Epithelial cell of proximal tubule (primary cell): ENCODE data around the gene XDH. TPM values are rescaled to one million over a fixed set of nuclear protein-coding genes. Genes with fewer than 3 reads are reported as not detected.
A peak's percentile ranks its signal among the peaks of the same experiment; 100 is the strongest.

ENCODE experiments used
- DNase-seq: peaks from one replicate; pipeline ENCODE4 v3.0.0-alpha.2; 2011; ENCODE audit warnings: low read depth
- H3K4me3 ChIP-seq: 2 replicates; pipeline ENCODE4 v1.5.1; 2011; ENCODE audit warnings: low read depth, mild to moderate bottlenecking, low read length
- CTCF ChIP-seq: conservative IDR thresholded peaks from 2 replicates; pipeline ENCODE4 v1.5.1; 2012; ENCODE audit warnings: low read depth, mild to moderate bottlenecking, low read length
- total RNA-seq: library from RNA; depleted of rRNA; stranded (reverse); fragments of >200 nt; gene quantifications from 2 replicates; pipeline ENCODE4 v1.2.3, GENCODE V29; 2015

XDH gene
- total RNA-seq, 1 donor from 2014 or later: 2.2 TPM

- no peak overlapping the region for H3K4me3 ChIP-seq
- no peak for TF ChIP-seq CTCF
- DNase-seq: no peak
Observed at GRCh38 chr2:31337197-31337596, 77.3 kb downstream of the XDH start.

- DNase-seq: peak; percentile 70
- no peak for TF ChIP-seq CTCF
- H3K4me3 ChIP-seq: no peak overlapping the region
Observed at GRCh38 chr2:31335921-31336585, 78.5 kb downstream of the XDH start.

- no peak overlapping the region for H3K4me3 ChIP-seq
- peak; percentile 10 for DNase-seq
- TF ChIP-seq CTCF: no peak
Observed at GRCh38 chr2:31334311-31335026, 80.1 kb downstream of the XDH start.

GRCh38 chr2:31333527-31334183 lies 80.9 kb downstream of the XDH start:
- H3K4me3 ChIP-seq: no peak overlapping the region
- peak; percentile 41 for DNase-seq
- peak; percentile 99 for TF ChIP-seq CTCF

DNA sequence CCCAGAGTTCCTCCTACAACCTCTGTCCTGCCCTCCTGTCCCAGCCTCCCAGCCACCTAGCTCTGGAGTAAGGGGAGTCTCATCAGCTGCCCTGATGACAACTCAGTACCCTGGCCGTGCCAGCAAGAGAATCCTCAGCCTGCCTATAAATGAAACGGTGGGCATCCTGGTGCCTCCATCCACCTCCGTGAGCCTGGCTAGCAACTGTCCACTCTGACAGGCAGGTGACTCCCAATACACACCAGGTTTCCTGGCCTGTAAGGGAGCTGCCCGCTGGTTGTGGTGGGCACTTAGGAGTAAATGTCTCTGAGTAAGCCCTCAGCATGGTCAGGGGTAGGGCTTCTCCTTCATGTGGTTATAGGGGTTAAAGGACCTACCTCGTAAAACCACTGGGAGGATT lies 81.5 kb downstream of the XDH start:
- no peak for DNase-seq
- TF ChIP-seq CTCF: no peak

DNA sequence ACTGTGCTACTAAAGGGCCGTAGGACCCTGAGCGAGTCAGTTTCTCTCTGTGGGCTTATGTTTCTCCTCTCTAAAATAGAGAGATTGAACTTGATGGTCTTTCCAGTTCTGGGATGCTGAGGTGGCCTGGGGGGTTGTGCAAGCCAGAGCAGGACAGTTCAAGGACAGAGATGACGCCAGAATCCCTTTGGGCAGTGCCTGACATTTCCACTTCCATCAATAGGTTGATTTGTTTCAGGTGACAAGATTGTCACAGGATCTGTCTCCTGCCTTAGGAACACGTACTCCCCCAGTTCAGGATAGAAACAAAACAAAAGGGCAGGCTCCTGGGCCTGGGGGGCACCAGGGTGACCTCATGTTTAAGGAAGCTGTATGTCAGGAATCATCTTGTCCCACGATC lies 82.0 kb downstream of the XDH start:
- no peak for DNase-seq
- no peak overlapping the region for H3K4me3 ChIP-seq
- TF ChIP-seq CTCF: no peak

More for the DNA sequence above, 81.5 kb downstream of the XDH start:
- no peak overlapping the region for H3K4me3 ChIP-seq
